ENCODE data around the gene RRP15.

DNA sequence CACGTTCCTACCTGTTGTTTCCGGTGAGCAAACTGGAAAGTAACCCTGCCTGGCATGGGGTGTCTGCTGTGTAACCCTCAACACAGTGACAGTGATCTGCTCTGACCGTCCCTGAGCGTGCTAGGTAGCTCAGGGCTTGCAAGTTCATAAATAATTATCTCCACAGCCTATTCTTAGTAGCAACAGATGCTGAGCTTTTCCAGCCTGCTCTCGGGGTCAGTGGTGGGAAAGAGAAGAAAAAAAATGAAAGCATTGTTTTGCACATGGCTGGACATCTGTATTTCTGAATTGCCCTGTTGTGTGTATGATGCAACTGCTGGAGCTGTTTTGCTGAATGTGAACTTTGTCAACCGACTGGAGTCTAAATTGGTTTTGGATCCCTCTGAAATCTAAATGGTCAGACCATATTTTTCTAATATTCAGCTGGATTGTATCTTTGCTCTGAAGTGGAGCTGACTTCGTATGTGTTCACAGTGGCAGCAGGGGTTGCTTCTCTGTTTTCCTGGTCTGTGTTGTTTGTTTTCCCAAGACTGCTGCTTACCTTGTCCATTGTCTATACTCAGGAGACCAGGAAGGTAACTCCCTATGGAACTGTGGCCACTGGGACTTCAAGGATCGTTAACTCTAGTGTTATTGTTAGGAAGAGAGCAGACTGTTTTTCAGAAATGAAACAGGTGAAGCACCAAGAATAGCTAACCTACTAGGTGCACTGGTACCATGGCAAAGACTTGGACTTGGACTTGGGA lies 87.0 kb downstream of the RRP15 start:
- TF ChIP-seq POLR2A (IDR thresholded peaks at IDR 0.05; ENCODE audit: borderline replicate concordance, extremely low read depth, insufficient read depth, insufficient read length) = no peak
- TF ChIP-seq, protein P1, sequence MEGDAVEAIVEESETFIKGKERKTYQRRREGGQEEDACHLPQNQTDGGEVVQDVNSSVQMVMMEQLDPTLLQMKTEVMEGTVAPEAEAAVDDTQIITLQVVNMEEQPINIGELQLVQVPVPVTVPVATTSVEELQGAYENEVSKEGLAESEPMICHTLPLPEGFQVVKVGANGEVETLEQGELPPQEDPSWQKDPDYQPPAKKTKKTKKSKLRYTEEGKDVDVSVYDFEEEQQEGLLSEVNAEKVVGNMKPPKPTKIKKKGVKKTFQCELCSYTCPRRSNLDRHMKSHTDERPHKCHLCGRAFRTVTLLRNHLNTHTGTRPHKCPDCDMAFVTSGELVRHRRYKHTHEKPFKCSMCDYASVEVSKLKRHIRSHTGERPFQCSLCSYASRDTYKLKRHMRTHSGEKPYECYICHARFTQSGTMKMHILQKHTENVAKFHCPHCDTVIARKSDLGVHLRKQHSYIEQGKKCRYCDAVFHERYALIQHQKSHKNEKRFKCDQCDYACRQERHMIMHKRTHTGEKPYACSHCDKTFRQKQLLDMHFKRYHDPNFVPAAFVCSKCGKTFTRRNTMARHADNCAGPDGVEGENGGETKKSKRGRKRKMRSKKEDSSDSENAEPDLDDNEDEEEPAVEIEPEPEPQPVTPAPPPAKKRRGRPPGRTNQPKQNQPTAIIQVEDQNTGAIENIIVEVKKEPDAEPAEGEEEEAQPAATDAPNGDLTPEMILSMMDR (IDR thresholded peaks at IDR 0.05 in 2 of 3, conservative IDR thresholded peaks at IDR 0.05 in 1 of 3; ENCODE audit: borderline replicate concordance in 1 of 3, insufficient read depth in 1 of 3, low read depth in 2 of 3, low read length in 2 of 3) = no peak
- no peak for TF ChIP-seq ZNF274 (IDR thresholded peaks at IDR 0.05; ENCODE audit: low read depth, low read length)
- TF ChIP-seq CBX3 (IDR thresholded peaks at IDR 0.05; ENCODE audit: low read depth) = no peak
- TF ChIP-seq SRF (IDR thresholded peaks at IDR 0.05; ENCODE audit: low read depth) = no peak
- no peak for TF ChIP-seq POLR2AphosphoS5 (IDR thresholded peaks at IDR 0.05; ENCODE audit: low read depth, low read length)
- no peak for TF ChIP-seq EZH2 (IDR thresholded peaks at IDR 0.05)
- TF ChIP-seq, protein P2, sequence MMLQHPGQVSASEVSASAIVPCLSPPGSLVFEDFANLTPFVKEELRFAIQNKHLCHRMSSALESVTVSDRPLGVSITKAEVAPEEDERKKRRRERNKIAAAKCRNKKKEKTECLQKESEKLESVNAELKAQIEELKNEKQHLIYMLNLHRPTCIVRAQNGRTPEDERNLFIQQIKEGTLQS (IDR thresholded peaks at IDR 0.05) = no peak
- TF ChIP-seq, protein P3, sequence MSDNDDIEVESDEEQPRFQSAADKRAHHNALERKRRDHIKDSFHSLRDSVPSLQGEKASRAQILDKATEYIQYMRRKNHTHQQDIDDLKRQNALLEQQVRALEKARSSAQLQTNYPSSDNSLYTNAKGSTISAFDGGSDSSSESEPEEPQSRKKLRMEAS (IDR thresholded peaks at IDR 0.05) = no peak
- TF ChIP-seq, protein P4, sequence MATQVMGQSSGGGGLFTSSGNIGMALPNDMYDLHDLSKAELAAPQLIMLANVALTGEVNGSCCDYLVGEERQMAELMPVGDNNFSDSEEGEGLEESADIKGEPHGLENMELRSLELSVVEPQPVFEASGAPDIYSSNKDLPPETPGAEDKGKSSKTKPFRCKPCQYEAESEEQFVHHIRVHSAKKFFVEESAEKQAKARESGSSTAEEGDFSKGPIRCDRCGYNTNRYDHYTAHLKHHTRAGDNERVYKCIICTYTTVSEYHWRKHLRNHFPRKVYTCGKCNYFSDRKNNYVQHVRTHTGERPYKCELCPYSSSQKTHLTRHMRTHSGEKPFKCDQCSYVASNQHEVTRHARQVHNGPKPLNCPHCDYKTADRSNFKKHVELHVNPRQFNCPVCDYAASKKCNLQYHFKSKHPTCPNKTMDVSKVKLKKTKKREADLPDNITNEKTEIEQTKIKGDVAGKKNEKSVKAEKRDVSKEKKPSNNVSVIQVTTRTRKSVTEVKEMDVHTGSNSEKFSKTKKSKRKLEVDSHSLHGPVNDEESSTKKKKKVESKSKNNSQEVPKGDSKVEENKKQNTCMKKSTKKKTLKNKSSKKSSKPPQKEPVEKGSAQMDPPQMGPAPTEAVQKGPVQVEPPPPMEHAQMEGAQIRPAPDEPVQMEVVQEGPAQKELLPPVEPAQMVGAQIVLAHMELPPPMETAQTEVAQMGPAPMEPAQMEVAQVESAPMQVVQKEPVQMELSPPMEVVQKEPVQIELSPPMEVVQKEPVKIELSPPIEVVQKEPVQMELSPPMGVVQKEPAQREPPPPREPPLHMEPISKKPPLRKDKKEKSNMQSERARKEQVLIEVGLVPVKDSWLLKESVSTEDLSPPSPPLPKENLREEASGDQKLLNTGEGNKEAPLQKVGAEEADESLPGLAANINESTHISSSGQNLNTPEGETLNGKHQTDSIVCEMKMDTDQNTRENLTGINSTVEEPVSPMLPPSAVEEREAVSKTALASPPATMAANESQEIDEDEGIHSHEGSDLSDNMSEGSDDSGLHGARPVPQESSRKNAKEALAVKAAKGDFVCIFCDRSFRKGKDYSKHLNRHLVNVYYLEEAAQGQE (IDR thresholded peaks at IDR 0.05; ENCODE audit: low read depth) = no peak
- no peak for TF ChIP-seq SIN3A (IDR thresholded peaks at IDR 0.05; ENCODE audit: low read depth)
- TF ChIP-seq EZH2phosphoT487 (IDR thresholded peaks at IDR 0.05; ENCODE audit: borderline replicate concordance) = no peak
- no peak for TF ChIP-seq SP1 (IDR thresholded peaks at IDR 0.05; ENCODE audit: low read depth)
